Activated T-helper 9 cell treated with anti-CD3 and anti-CD28 coated beads, Interleukin-2, amount 50 U/mL, for 16 hours (primary cell): Measurements from ENCODE around the gene AKT2.

Source experiments
- DNase-seq: peaks from one replicate; pipeline ENCODE4 v3.0.0-alpha.2; 2020; ENCODE audit warnings: low read depth

Gene AKT2

GRCh38 chr19:40273469-40274360 lies 11.4 kb downstream of the AKT2 start:
- DNase-seq = no peak

GRCh38 chr19:40272261-40272660 lies 12.9 kb downstream of the AKT2 start:
- DNase-seq = no peak

- no peak for DNase-seq
Observed at GRCh38 chr19:40271706-40272105, 13.4 kb downstream of the AKT2 start.

- no peak for DNase-seq
Observed at GRCh38 chr19:40270362-40271089, 14.6 kb downstream of the AKT2 start.

- DNase-seq = no peak
Observed at GRCh38 chr19:40269216-40269940, 15.8 kb downstream of the AKT2 start.

GRCh38 chr19:40267601-40267997 lies 17.5 kb downstream of the AKT2 start:
- DNase-seq = no peak

GRCh38 chr19:40266912-40267600 lies 18.1 kb downstream of the AKT2 start:
- no peak for DNase-seq

GRCh38 chr19:40266119-40266518 lies 19.0 kb downstream of the AKT2 start:
- no peak for DNase-seq

- DNase-seq = no peak
Observed at GRCh38 chr19:40265763-40266099, 19.4 kb downstream of the AKT2 start.

GRCh38 chr19:40265055-40265762 lies 19.9 kb downstream of the AKT2 start:
- DNase-seq = no peak

GRCh38 chr19:40264314-40265054 lies 20.7 kb downstream of the AKT2 start:
- DNase-seq = no peak

GRCh38 chr19:40263440-40264313 lies 21.5 kb downstream of the AKT2 start:
- DNase-seq = no peak

- DNase-seq = no peak
Observed at GRCh38 chr19:40262422-40262821, 22.7 kb downstream of the AKT2 start.

- no peak for DNase-seq
Observed at GRCh38 chr19:40261631-40262030, 23.5 kb downstream of the AKT2 start.

GRCh38 chr19:40257096-40257517 lies 28.0 kb downstream of the AKT2 start:
- no peak for DNase-seq

GRCh38 chr19:40256512-40256911 lies 28.6 kb downstream of the AKT2 start:
- no peak for DNase-seq

GRCh38 chr19:40255619-40256166 lies 29.5 kb downstream of the AKT2 start:
- no peak for DNase-seq

- no peak for DNase-seq
Observed at GRCh38 chr19:40254714-40255418, 30.3 kb downstream of the AKT2 start.

GRCh38 chr19:40253611-40254092 lies 31.5 kb downstream of the AKT2 start:
- DNase-seq = no peak
